ENCODE measurements around the gene EXOC3L2. TPM values are rescaled to one million over a fixed set of nuclear protein-coding genes. Genes with fewer than 3 reads are reported as not detected.

EXOC3L2 gene
- total and polyA plus RNA-seq, 2 of the 8 experiments (the other 6 are each of a cell fraction or from before 2014, with no cell fraction given), result 1.4 to 1.6 TPM

- Histone ChIP-seq H2AK5ac (ENCODE audit: low read depth, low read length) (no peak overlapping the region; the same call in 1 of the 2 replicates), H3K27ac (ENCODE audit: low read depth, low read length) (no peak overlapping the region), H3K9ac (replicated peaks in 1 of 4; ENCODE audit: extremely low read depth in 1 of 4, low read depth in 3 of 4, low read length in 3 of 4) (no peak overlapping the region), H3K27me3 (replicated peaks in 1 of 4; ENCODE audit: control insufficient read depth in 3 of 4, extremely low read depth in 1 of 4, insufficient read depth in 3 of 4, low read length in 3 of 4) (peaks cover 0 to 5% (median 1%) of the 10 kb centered on the region in 4 experiments; a peak in 3 of 7 replicates), H3K36me3 (ENCODE audit: control insufficient read depth in 2 of 4, insufficient read depth in 4 of 4, low read length in 3 of 4) (no peaks in the 10 kb centered on the region), H2BK20ac (ENCODE audit: low read length) (no peak overlapping the region), H3K18ac (ENCODE audit: extremely low read depth, low read length) (no peak overlapping the region), H4K91ac (replicated peaks; ENCODE audit: insufficient read length, low read length) (no peak overlapping the region), H4K20me1 (replicated peaks in 1 of 2; ENCODE audit: control insufficient read depth in 1 of 2, insufficient read depth in 2 of 2, low read length in 2 of 2) (peaks cover 0 to 6% of the 10 kb centered on the region in 2 experiments), H4K8ac (ENCODE audit: extremely low read depth, insufficient read depth, low read length) (peak overlapping the region; percentile 54), H3K23ac (ENCODE audit: insufficient read length) (no peak overlapping the region), H2BK15ac (ENCODE audit: low read length) (no peak overlapping the region), H3K4ac (replicated peaks; ENCODE audit: insufficient read length, low read depth, low read length) (no peak overlapping the region), H2AFZ (ENCODE audit: low read length) (no peak overlapping the region), H3K79me1 (ENCODE audit: low read depth, low read length) (no peaks in the 10 kb centered on the region), H3K4me2 (ENCODE audit: insufficient read depth in 1 of 2, low read depth in 2 of 2, low read length in 2 of 2) (no peak overlapping the region), H3K4me3 (ENCODE audit: extremely low read depth in 1 of 4, insufficient read depth in 2 of 4, low read depth in 3 of 4, low read length in 4 of 4) (no peak overlapping the region), H3K79me2 (ENCODE audit: control insufficient read depth in 1 of 2, insufficient read depth in 2 of 2, low read length in 2 of 2) (no peaks in the 10 kb centered on the region), H4K5ac (ENCODE audit: insufficient read length, low read depth, low read length) (no peak overlapping the region), H3K56ac (replicated peaks; ENCODE audit: insufficient read length, low read depth, low read length) (no peak overlapping the region), H2BK120ac (replicated peaks; ENCODE audit: low read depth, low read length) (no peak overlapping the region), H2BK12ac (ENCODE audit: low read depth, low read length) (0 out of 2 replicates have a peak overlapping the region, but pooled peaks have one; percentile 17), H2BK5ac (ENCODE audit: low read depth, low read length) (0 out of 2 replicates have a peak overlapping the region, but pooled peaks have one; percentile 49), H3K4me1 (replicated peaks in 1 of 4; ENCODE audit: control insufficient read depth in 3 of 4, insufficient read depth in 4 of 4, low read length in 3 of 4) (peaks cover 0 to 17% (median 8%) of the 10 kb centered on the region in 4 experiments; a peak in 5 of 7 replicates), H3K23me2 (ENCODE audit: low read depth, low read length) (no peaks in the 10 kb centered on the region), H3K14ac (ENCODE audit: insufficient read length) (no peak overlapping the region), H3K9me3 (ENCODE audit: insufficient read depth in 2 of 2, low read depth in 1 of 2, low read length in 1 of 2) (no peaks in the 10 kb centered on the region)
- ChIA-PET CTCF (ENCODE audit: partially characterized antibody) (interaction anchor here (0.9 to 5.6 kb wide), 17 partner anchors 9 to 175 kb away, joined by 3 to 54 read pairs (median 5); partner anchors contain the start of gene TRAPPC6A), POLR2A (ENCODE audit: partially characterized antibody) (interaction anchor here (0.7 to 3.7 kb wide), 9 partner anchors 9 to 72 kb away, joined by 3 to 21 read pairs (median 4); partner anchors contain the start of genes BLOC1S3 and TRAPPC6A)
- FAIRE-seq, result no peak
- DNase-seq (ENCODE audit: low read depth in 1 of 2, low spot score in 2 of 2), result no peak
- WGBS, 2 experiments (ENCODE audit: extremely low coverage in 1 of 2, insufficient coverage in 1 of 2, insufficient read length in 1 of 2, insufficient replicate concordance in 2 of 2, low coverage in 1 of 2, low lambda C conversion rate in 2 of 2, missing lambda C conversion rate in 1 of 2), result 86% methylated on average over 15 of the region's 15 CpGs; no CpG with 5 or more reads in 1 of the 2 experiments
- TF ChIP-seq TEAD4 (IDR thresholded peaks at IDR 0.05; ENCODE audit: low read depth, low read length) (no peak), ASH2L (IDR thresholded peaks at IDR 0.05; ENCODE audit: low read length) (no peak), SP1 (IDR thresholded peaks at IDR 0.05; ENCODE audit: low read depth, low read length) (no peak), CHD1 (IDR thresholded peaks at IDR 0.05; ENCODE audit: low read depth, low read length) (no peak), MAFK (IDR thresholded peaks at IDR 0.05; ENCODE audit: low read depth, low read length) (no peak), RFX5 (IDR thresholded peaks at IDR 0.05; ENCODE audit: borderline replicate concordance, low read depth, low read length) (no peak), SIRT6 (IDR thresholded peaks at IDR 0.05; ENCODE audit: low read length) (no peak), PHF8 (conservative IDR thresholded peaks at IDR 0.05; ENCODE audit: low read depth, low read length) (no peak), SP4 (IDR thresholded peaks at IDR 0.05; ENCODE audit: low read length) (no peak), SIN3A (conservative IDR thresholded peaks at IDR 0.05 in 1 of 2, IDR thresholded peaks at IDR 0.05 in 1 of 2; ENCODE audit: low read depth in 1 of 2, low read length in 2 of 2) (no peak), JUND (IDR thresholded peaks at IDR 0.05; ENCODE audit: low read length) (no peak), GABPA (IDR thresholded peaks at IDR 0.05; ENCODE audit: borderline replicate concordance, insufficient read depth, low read length) (no peak), EGR1 (IDR thresholded peaks at IDR 0.05; ENCODE audit: borderline replicate concordance, low read depth, low read length) (no peak), CREB1 (IDR thresholded peaks at IDR 0.05) (no peak)
Observed at GRCh38 chr19:45163751-45164460, 81.3 kb downstream of the EXOC3L2 start.

Measured in H1 (cell line).